ENCODE measurements around the gene CFAP46. TPM values are rescaled to one million over a fixed set of nuclear protein-coding genes. Genes with fewer than 3 reads are reported as not detected.

The CFAP46 gene
- total RNA-seq, 2 experiments from 2014 or later = not detected

- Histone ChIP-seq H3K79me2 (ENCODE audit: insufficient read depth, low read depth, low read length) (no peaks in the 10 kb centered on the region), H4K20me1 (ENCODE audit: insufficient read depth, low read length) (no peaks in the 10 kb centered on the region), H3K9me3 (ENCODE audit: low read length) (no peaks in the 10 kb centered on the region), H3K4me2 (ENCODE audit: low read length) (no peak overlapping the region), H3K4me3 (ENCODE audit: low read depth, low read length, poor library complexity, severe bottlenecking) (no peak overlapping the region), H3K4me1 (ENCODE audit: insufficient read depth, low read length, poor library complexity, severe bottlenecking) (peaks cover 5% of the 10 kb centered on the region), H3K36me3 (ENCODE audit: insufficient read depth, low read length) (no peaks in the 10 kb centered on the region), H3K27ac (ENCODE audit: low read depth, low read length, poor library complexity, severe bottlenecking) (no peak overlapping the region), H3K9me2 (ENCODE audit: insufficient read depth, low read length) (no peaks in the 10 kb centered on the region), H2AFZ (ENCODE audit: low read length) (no peak overlapping the region)
- ChIA-PET CTCF (ENCODE audit: unreplicated experiment) (no interaction called here), POLR2A (no interaction called here)
- no TSS peak for BruUV-seq (replicated peaks)
- DNase-seq (ENCODE audit: low spot score) = no peak
- intact Hi-C loops (cut with micrococcal nuclease; ENCODE audit: unreplicated experiment) = no loop called here
- TF ChIP-seq EZH2phosphoT487 (IDR thresholded peaks at IDR 0.05; ENCODE audit: borderline replicate concordance, low read depth, low read length) (no peak), CTCF (conservative IDR thresholded peaks at IDR 0.05; ENCODE audit: low read length) (no peak)
Observed at GRCh38 chr10:132964231-132964630, 21.9 kb upstream of the CFAP46 start.

- no peak overlapping the region for H3K27ac ChIP-seq (ENCODE audit: low read depth, low read length, poor library complexity, severe bottlenecking)
- intact Hi-C loops (cut with micrococcal nuclease; ENCODE audit: unreplicated experiment) = no loop called here
- no peak for DNase-seq (ENCODE audit: low spot score)
- ChIA-PET POLR2A (no interaction called here), CTCF (ENCODE audit: unreplicated experiment) (no interaction called here)
- H3K79me2 ChIP-seq (ENCODE audit: insufficient read depth, low read depth, low read length) = no peaks in the 10 kb centered on the region
- no peak overlapping the region for H3K4me2 ChIP-seq (ENCODE audit: low read length)
- no peak overlapping the region for H3K4me3 ChIP-seq (ENCODE audit: low read depth, low read length, poor library complexity, severe bottlenecking)
- H4K20me1 ChIP-seq (ENCODE audit: insufficient read depth, low read length) = no peaks in the 10 kb centered on the region
- no peaks in the 10 kb centered on the region for H3K9me2 ChIP-seq (ENCODE audit: insufficient read depth, low read length)
- H2AFZ ChIP-seq (ENCODE audit: low read length) = no peak overlapping the region
- no peaks in the 10 kb centered on the region for H3K36me3 ChIP-seq (ENCODE audit: insufficient read depth, low read length)
- no peaks in the 10 kb centered on the region for H3K9me3 ChIP-seq (ENCODE audit: low read length)
- BruUV-seq (replicated peaks) = no TSS peak
- TF ChIP-seq EZH2phosphoT487 (IDR thresholded peaks at IDR 0.05; ENCODE audit: borderline replicate concordance, low read depth, low read length) = no peak
- no peak for TF ChIP-seq CTCF (conservative IDR thresholded peaks at IDR 0.05; ENCODE audit: low read length)
- H3K4me1 ChIP-seq (ENCODE audit: insufficient read depth, low read length, poor library complexity, severe bottlenecking) = peaks cover 5% of the 10 kb centered on the region
Observed at GRCh38 chr10:132963430-132963960, 21.1 kb upstream of the CFAP46 start.

GRCh38 chr10:132962623-132963429 is 20.5 kb upstream of the CFAP46 start:
- no peaks in the 10 kb centered on the region for H3K9me2 ChIP-seq (ENCODE audit: insufficient read depth, low read length)
- no peak for DNase-seq (ENCODE audit: low spot score)
- BruUV-seq (replicated peaks) = no TSS peak
- H3K36me3 ChIP-seq (ENCODE audit: insufficient read depth, low read length) = no peaks in the 10 kb centered on the region
- H3K27ac ChIP-seq (ENCODE audit: low read depth, low read length, poor library complexity, severe bottlenecking) = no peak overlapping the region
- peak overlapping the region; percentile 17; the same call in 1 of the 2 replicates for H2AFZ ChIP-seq (ENCODE audit: low read length)
- H3K4me3 ChIP-seq (ENCODE audit: low read depth, low read length, poor library complexity, severe bottlenecking) = peak overlapping the region; percentile 50
- no peak for TF ChIP-seq CTCF (conservative IDR thresholded peaks at IDR 0.05; ENCODE audit: low read length)
- TF ChIP-seq EZH2phosphoT487 (IDR thresholded peaks at IDR 0.05; ENCODE audit: borderline replicate concordance, low read depth, low read length) = no peak
- ChIA-PET POLR2A (interaction anchor here (1.0 kb wide), 1 partner anchor 84 kb away, joined by 3 read pairs; no protein-coding TSS in a partner anchor), CTCF (ENCODE audit: unreplicated experiment) (no interaction called here)
- intact Hi-C loops (cut with micrococcal nuclease; ENCODE audit: unreplicated experiment) = no loop called here
- peaks cover 5% of the 10 kb centered on the region for H3K4me1 ChIP-seq (ENCODE audit: insufficient read depth, low read length, poor library complexity, severe bottlenecking)
- H3K4me2 ChIP-seq (ENCODE audit: low read length) = peak overlapping the region; percentile 59
- no peaks in the 10 kb centered on the region for H3K9me3 ChIP-seq (ENCODE audit: low read length)
- no peaks in the 10 kb centered on the region for H4K20me1 ChIP-seq (ENCODE audit: insufficient read depth, low read length)
- no peaks in the 10 kb centered on the region for H3K79me2 ChIP-seq (ENCODE audit: insufficient read depth, low read depth, low read length)
